ENCODE data around the gene CD7. TPM values are rescaled to one million over a fixed set of nuclear protein-coding genes. Genes with fewer than 3 reads are reported as not detected.

Gene CD7
- total and polyA plus RNA-seq, 9 of the 15 experiments (the other 6 are each of a cell fraction or from before 2014, with no cell fraction given), result 0.21 to 0.35 TPM; not detected in 7

- in situ Hi-C loops (cut with MboI) (no loop called here), intact Hi-C loops (cut with micrococcal nuclease) (loop anchor here (5.0 kb wide), 2 partner anchors 43 to 98 kb away; no protein-coding TSS in a partner anchor)
- peak overlapping the region; percentile 76 for H2AFZ ChIP-seq (ENCODE audit: low read depth, low read length)
- H3K4me3 ChIP-seq, result no peak overlapping the region
- ChIA-PET POLR2A (interaction anchor here (0.6 to 1.6 kb wide), 3 partner anchors 9 to 374 kb away, joined by 3 to 5 read pairs (median 4); partner anchors contain the start of gene NOTUM), CTCF (ENCODE audit: low intra/inter-chr PET ratio) (no interaction called here)
- DNase-seq (ENCODE audit: extremely low read depth in 1 of 4, low spot score in 3 of 4) (no peak), ATAC-seq (no peak), FAIRE-seq (peak; percentile 32)
- H3K9me1 ChIP-seq (ENCODE audit: control insufficient read depth, insufficient read depth, low read length), result no peaks in the 10 kb centered on the region
- no TSS peak for BruUV-seq (replicated peaks)
- 58% methylated on average over 15 of the region's 16 CpGs for WGBS (ENCODE audit: insufficient coverage, low coverage, missing lambda C conversion rate)
- H3K36me3 ChIP-seq (ENCODE audit: control insufficient read depth, insufficient read depth, low read length), result no peaks in the 10 kb centered on the region
- H3K9me3 ChIP-seq (replicated peaks; ENCODE audit: control insufficient read depth, insufficient read depth, low read depth, low read length), result no peaks in the 10 kb centered on the region; the same call in 1 of the 2 replicates
- no peaks in the 10 kb centered on the region for H3K27me3 ChIP-seq (ENCODE audit: control insufficient read depth in 2 of 2, insufficient read depth in 2 of 2, low read length in 2 of 2)
- peak overlapping the region; percentile 35 to 88 for H3K9ac ChIP-seq (ENCODE audit: insufficient read depth in 1 of 2, low read depth in 2 of 2, low read length in 2 of 2)
- no peaks in the 10 kb centered on the region for H4K20me1 ChIP-seq (replicated peaks; ENCODE audit: control insufficient read depth, insufficient read depth, low read length)
- H3K79me2 ChIP-seq (ENCODE audit: control insufficient read depth, insufficient read depth, low read length), result peaks cover 11% of the 10 kb centered on the region; the same call in 2 of the 3 replicates
- peaks cover 49 to 95% of the 10 kb centered on the region in 2 experiments for H3K4me1 ChIP-seq (replicated peaks in 1 of 2; ENCODE audit: control insufficient read depth in 2 of 2, insufficient read depth in 2 of 2, low read length in 2 of 2)
- H3K27ac ChIP-seq (ENCODE audit: extremely low read depth, low read depth, low read length), result peak overlapping the region; percentile 67
- peak overlapping the region; percentile 71 for H3K4me2 ChIP-seq (ENCODE audit: insufficient read depth, low read length)
- TF ChIP-seq ESRRA (IDR thresholded peaks at IDR 0.05; ENCODE audit: borderline replicate concordance, low read depth) (0 out of 2 replicates have a peak, but pooled peaks have one; percentile 18), CREB5 (CRISPR knock-in tag; IDR thresholded peaks at IDR 0.05) (no peak), ZBTB9 (CRISPR knock-in tag; IDR thresholded peaks at IDR 0.05) (0 out of 2 replicates have a peak, but pooled peaks have one; percentile 26), ZNF318 (IDR thresholded peaks at IDR 0.05; ENCODE audit: borderline replicate concordance in 1 of 2, low read depth in 1 of 2) (peak in 1 of 2 experiments; percentile 53; a peak in 1 of 4 replicates), FOXP4 (CRISPR knock-in tag; IDR thresholded peaks at IDR 0.05; ENCODE audit: borderline replicate concordance) (no peak)
Observed at GRCh38 chr17:82334622-82335394, 17.4 kb upstream of the CD7 start.

Measured in K562 (cell line).